ENCODE data around the gene APOB.

DNA sequence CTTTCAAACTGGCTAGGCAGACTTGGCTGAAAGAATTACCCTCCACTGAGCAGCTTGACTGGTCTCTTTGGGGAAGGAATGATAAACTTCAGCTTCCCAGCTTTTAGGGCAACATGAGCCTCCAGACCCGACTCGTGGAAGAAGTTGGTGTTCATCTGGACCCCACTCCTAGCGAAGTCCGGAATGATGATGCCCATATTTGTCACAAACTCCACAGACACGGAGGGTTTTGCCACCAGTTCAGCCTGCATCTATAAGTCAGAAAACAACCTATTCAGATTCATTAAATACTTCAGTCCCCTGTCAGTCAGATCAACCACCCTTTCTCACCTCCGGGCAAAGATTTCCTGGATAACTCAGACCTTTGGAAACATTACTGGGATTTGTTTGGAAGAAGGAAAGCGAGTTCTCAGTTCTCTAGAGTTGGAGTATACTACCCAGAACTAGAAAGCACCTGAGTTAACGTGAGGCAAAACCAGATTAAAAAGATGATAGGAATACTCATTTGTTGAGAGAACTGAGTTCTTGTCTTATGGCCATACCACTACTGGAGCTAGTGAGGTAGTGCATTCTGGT, 21.0 kb downstream of the APOB start:
- TF ChIP-seq POLR2A (IDR thresholded peaks at IDR 0.05): no peak
- TF ChIP-seq, protein P1, sequence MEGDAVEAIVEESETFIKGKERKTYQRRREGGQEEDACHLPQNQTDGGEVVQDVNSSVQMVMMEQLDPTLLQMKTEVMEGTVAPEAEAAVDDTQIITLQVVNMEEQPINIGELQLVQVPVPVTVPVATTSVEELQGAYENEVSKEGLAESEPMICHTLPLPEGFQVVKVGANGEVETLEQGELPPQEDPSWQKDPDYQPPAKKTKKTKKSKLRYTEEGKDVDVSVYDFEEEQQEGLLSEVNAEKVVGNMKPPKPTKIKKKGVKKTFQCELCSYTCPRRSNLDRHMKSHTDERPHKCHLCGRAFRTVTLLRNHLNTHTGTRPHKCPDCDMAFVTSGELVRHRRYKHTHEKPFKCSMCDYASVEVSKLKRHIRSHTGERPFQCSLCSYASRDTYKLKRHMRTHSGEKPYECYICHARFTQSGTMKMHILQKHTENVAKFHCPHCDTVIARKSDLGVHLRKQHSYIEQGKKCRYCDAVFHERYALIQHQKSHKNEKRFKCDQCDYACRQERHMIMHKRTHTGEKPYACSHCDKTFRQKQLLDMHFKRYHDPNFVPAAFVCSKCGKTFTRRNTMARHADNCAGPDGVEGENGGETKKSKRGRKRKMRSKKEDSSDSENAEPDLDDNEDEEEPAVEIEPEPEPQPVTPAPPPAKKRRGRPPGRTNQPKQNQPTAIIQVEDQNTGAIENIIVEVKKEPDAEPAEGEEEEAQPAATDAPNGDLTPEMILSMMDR (IDR thresholded peaks at IDR 0.05 in 4 of 5, conservative IDR thresholded peaks at IDR 0.05 in 1 of 5): no peak

All from gastrocnemius medialis (tissue), 4 donors.